Frontal cortex (tissue), 4 donors: ENCODE data around the gene TRPV2. TPM values are rescaled to one million over a fixed set of nuclear protein-coding genes. Genes with fewer than 3 reads are reported as not detected.
A peak's percentile ranks its signal among the peaks of the same experiment; 100 is the strongest.
"Not testable (repeated sequence)": the region's sequence is repeated elsewhere in the genome, so short reads cannot be mapped to it uniquely, and the experiment has no call there.

Source experiments
- DNase-seq, 2 donors: peaks; one replicate each; pipeline ENCODE4 v3.0.0; 2012; ENCODE audit warnings: low spot score in 2 of 2
- FAIRE-seq: peaks from 2 replicates; lab custom pipeline; 2012; peaks lifted over from hg19 to GRCh38; lab: Jason Lieb, UNC
- total RNA-seq: library from RNA; depleted of rRNA; stranded (reverse); fragments of >200 nt; gene quantifications from one replicate; pipeline ENCODE4 v1.2.3, GENCODE V29; 2014
- donor health status: control.
- donor health status: control.
- donor health status: control.

The TRPV2 gene
- total RNA-seq, 1 donor from 2014 or later: 2.4 TPM

- no peak for FAIRE-seq
- DNase-seq: no peak
Observed at GRCh38 chr17:16434662-16435061, 19.3 kb downstream of the TRPV2 start.

- DNase-seq: no peak
- FAIRE-seq: no peak
Observed at GRCh38 chr17:16435925-16436886, 20.8 kb downstream of the TRPV2 start.

- FAIRE-seq (no peak), DNase-seq (no peak)
Observed at GRCh38 chr17:16437083-16437482, 21.7 kb downstream of the TRPV2 start.

GRCh38 chr17:16438173-16438556 lies 22.8 kb downstream of the TRPV2 start:
- DNase-seq: no peak
- FAIRE-seq: no peak

GRCh38 chr17:16438557-16439302 lies 23.4 kb downstream of the TRPV2 start:
- peak; percentile 77 for FAIRE-seq
- peak; percentile 95 to 97 for DNase-seq

GRCh38 chr17:16439303-16439791 lies 24.0 kb downstream of the TRPV2 start:
- DNase-seq (no peak), FAIRE-seq (no peak)

- DNase-seq (no peak), FAIRE-seq (no peak)
Observed at GRCh38 chr17:16439811-16440351, 24.5 kb downstream of the TRPV2 start.

GRCh38 chr17:16440354-16440753 lies 25.0 kb downstream of the TRPV2 start:
- not testable (repeated sequence) for FAIRE-seq, DNase-seq

GRCh38 chr17:16440901-16441629 lies 25.7 kb downstream of the TRPV2 start:
- no peak for DNase-seq
- no peak for FAIRE-seq

GRCh38 chr17:16442141-16442540 lies 26.8 kb downstream of the TRPV2 start:
- FAIRE-seq: no peak
- DNase-seq: no peak

GRCh38 chr17:16442594-16443510 lies 27.5 kb downstream of the TRPV2 start:
- FAIRE-seq (no peak), DNase-seq (no peak)

GRCh38 chr17:16443511-16444257 lies 28.3 kb downstream of the TRPV2 start:
- no peak for FAIRE-seq

GRCh38 chr17:16444258-16444886 lies 29.0 kb downstream of the TRPV2 start:
- FAIRE-seq: no peak
- DNase-seq: no peak

More at GRCh38 chr17:16443511-16444257, 28.3 kb downstream of the TRPV2 start:
- DNase-seq: no peak

GRCh38 chr17:16446338-16446983 lies 31.1 kb downstream of the TRPV2 start:
- DNase-seq (no peak), FAIRE-seq (no peak)

GRCh38 chr17:16447676-16448075 lies 32.3 kb downstream of the TRPV2 start:
- no peak for DNase-seq
- no peak for FAIRE-seq

- FAIRE-seq (no peak), DNase-seq (no peak)
Observed at GRCh38 chr17:16448490-16448889, 33.1 kb downstream of the TRPV2 start.

GRCh38 chr17:16449121-16449570 lies 33.8 kb downstream of the TRPV2 start:
- no peak for FAIRE-seq
- DNase-seq: no peak
